ENCODE data around the gene GRIN2C.

GRIN2C gene

GRCh38 chr17:74807925-74808324, 51.8 kb downstream of the GRIN2C start (continued):
- TF ChIP-seq, protein P1, sequence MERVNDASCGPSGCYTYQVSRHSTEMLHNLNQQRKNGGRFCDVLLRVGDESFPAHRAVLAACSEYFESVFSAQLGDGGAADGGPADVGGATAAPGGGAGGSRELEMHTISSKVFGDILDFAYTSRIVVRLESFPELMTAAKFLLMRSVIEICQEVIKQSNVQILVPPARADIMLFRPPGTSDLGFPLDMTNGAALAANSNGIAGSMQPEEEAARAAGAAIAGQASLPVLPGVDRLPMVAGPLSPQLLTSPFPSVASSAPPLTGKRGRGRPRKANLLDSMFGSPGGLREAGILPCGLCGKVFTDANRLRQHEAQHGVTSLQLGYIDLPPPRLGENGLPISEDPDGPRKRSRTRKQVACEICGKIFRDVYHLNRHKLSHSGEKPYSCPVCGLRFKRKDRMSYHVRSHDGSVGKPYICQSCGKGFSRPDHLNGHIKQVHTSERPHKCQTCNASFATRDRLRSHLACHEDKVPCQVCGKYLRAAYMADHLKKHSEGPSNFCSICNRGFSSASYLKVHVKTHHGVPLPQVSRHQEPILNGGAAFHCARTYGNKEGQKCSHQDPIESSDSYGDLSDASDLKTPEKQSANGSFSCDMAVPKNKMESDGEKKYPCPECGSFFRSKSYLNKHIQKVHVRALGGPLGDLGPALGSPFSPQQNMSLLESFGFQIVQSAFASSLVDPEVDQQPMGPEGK (CRISPR knock-in tag; IDR thresholded peaks at IDR 0.05; ENCODE audit: borderline replicate concordance) = no peak
- TF ChIP-seq RARB (CRISPR knock-in tag; IDR thresholded peaks at IDR 0.05) (no peak), ZFP3 (CRISPR knock-in tag; IDR thresholded peaks at IDR 0.05) (no peak)

- TF ChIP-seq ISL1 (CRISPR knock-in tag; IDR thresholded peaks at IDR 0.05) (no peak), POU6F1 (CRISPR knock-in tag; IDR thresholded peaks at IDR 0.05; ENCODE audit: borderline replicate concordance, low read depth) (no peak), OSR1 (CRISPR knock-in tag; IDR thresholded peaks at IDR 0.05) (no peak), CREB5 (CRISPR knock-in tag; IDR thresholded peaks at IDR 0.05; ENCODE audit: low read depth) (no peak), ZNF70 (CRISPR knock-in tag; IDR thresholded peaks at IDR 0.05) (no peak), TOX (CRISPR knock-in tag; IDR thresholded peaks at IDR 0.05; ENCODE audit: borderline replicate concordance) (no peak), ZFP3 (CRISPR knock-in tag; IDR thresholded peaks at IDR 0.05) (no peak), PPARA (CRISPR knock-in tag; IDR thresholded peaks at IDR 0.05; ENCODE audit: borderline replicate concordance) (no peak), TCF4 (CRISPR knock-in tag; IDR thresholded peaks at IDR 0.05; ENCODE audit: borderline replicate concordance) (no peak), BACH2 (CRISPR knock-in tag; IDR thresholded peaks at IDR 0.05; ENCODE audit: borderline replicate concordance) (no peak), ZNF565 (CRISPR knock-in tag; conservative IDR thresholded peaks at IDR 0.05; ENCODE audit: low read depth) (no peak), ARNTL (CRISPR knock-in tag; IDR thresholded peaks at IDR 0.05; ENCODE audit: borderline replicate concordance, low read depth) (no peak), SNAI2 (CRISPR knock-in tag; IDR thresholded peaks at IDR 0.05) (no peak), RARB (CRISPR knock-in tag; IDR thresholded peaks at IDR 0.05) (no peak)
- TF ChIP-seq, protein P1 (CRISPR knock-in tag; IDR thresholded peaks at IDR 0.05; ENCODE audit: borderline replicate concordance) = no peak
- no peak for ATAC-seq
Observed at GRCh38 chr17:74807441-74807840, 52.2 kb downstream of the GRIN2C start.

DNA sequence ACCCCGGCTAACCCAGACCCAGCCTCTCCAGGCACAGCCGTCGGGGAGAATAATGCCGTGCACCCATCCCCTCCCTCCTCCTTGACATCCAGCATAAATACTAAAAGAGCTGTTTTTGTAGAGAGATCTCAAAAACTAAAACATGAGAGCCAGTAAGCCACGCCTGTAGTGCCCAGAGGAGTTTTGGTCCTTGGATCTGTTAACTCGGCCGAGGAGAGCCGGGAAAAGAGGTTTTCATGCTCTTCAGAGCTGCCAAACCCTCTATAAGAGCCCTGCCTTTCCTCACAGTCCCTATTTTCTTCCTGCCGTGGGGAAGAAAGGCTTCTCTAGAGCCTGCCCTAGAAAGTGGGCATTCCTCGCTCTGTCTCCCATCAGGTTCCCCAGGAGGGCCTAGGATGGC, 53.4 kb downstream of the GRIN2C start:
- TF ChIP-seq ISL1 (CRISPR knock-in tag; IDR thresholded peaks at IDR 0.05) (no peak), OSR1 (CRISPR knock-in tag; IDR thresholded peaks at IDR 0.05) (no peak)
- TF ChIP-seq, protein P2, sequence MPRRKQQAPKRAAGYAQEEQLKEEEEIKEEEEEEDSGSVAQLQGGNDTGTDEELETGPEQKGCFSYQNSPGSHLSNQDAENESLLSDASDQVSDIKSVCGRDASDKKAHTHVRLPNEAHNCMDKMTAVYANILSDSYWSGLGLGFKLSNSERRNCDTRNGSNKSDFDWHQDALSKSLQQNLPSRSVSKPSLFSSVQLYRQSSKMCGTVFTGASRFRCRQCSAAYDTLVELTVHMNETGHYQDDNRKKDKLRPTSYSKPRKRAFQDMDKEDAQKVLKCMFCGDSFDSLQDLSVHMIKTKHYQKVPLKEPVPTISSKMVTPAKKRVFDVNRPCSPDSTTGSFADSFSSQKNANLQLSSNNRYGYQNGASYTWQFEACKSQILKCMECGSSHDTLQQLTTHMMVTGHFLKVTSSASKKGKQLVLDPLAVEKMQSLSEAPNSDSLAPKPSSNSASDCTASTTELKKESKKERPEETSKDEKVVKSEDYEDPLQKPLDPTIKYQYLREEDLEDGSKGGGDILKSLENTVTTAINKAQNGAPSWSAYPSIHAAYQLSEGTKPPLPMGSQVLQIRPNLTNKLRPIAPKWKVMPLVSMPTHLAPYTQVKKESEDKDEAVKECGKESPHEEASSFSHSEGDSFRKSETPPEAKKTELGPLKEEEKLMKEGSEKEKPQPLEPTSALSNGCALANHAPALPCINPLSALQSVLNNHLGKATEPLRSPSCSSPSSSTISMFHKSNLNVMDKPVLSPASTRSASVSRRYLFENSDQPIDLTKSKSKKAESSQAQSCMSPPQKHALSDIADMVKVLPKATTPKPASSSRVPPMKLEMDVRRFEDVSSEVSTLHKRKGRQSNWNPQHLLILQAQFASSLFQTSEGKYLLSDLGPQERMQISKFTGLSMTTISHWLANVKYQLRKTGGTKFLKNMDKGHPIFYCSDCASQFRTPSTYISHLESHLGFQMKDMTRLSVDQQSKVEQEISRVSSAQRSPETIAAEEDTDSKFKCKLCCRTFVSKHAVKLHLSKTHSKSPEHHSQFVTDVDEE (CRISPR knock-in tag; IDR thresholded peaks at IDR 0.05) = no peak
- no peak for ATAC-seq

- no peak for ATAC-seq
- TF ChIP-seq GLIS3 (CRISPR knock-in tag; IDR thresholded peaks at IDR 0.05) (no peak), ESRRG (CRISPR knock-in tag; IDR thresholded peaks at IDR 0.05) (no peak), TOX (CRISPR knock-in tag; IDR thresholded peaks at IDR 0.05; ENCODE audit: borderline replicate concordance) (no peak), ZFP30 (CRISPR knock-in tag; IDR thresholded peaks at IDR 0.05) (no peak), ISL1 (CRISPR knock-in tag; IDR thresholded peaks at IDR 0.05) (no peak), BACH2 (CRISPR knock-in tag; IDR thresholded peaks at IDR 0.05; ENCODE audit: borderline replicate concordance) (no peak), ARNTL (CRISPR knock-in tag; IDR thresholded peaks at IDR 0.05; ENCODE audit: borderline replicate concordance, low read depth) (no peak)
- TF ChIP-seq, protein P3, sequence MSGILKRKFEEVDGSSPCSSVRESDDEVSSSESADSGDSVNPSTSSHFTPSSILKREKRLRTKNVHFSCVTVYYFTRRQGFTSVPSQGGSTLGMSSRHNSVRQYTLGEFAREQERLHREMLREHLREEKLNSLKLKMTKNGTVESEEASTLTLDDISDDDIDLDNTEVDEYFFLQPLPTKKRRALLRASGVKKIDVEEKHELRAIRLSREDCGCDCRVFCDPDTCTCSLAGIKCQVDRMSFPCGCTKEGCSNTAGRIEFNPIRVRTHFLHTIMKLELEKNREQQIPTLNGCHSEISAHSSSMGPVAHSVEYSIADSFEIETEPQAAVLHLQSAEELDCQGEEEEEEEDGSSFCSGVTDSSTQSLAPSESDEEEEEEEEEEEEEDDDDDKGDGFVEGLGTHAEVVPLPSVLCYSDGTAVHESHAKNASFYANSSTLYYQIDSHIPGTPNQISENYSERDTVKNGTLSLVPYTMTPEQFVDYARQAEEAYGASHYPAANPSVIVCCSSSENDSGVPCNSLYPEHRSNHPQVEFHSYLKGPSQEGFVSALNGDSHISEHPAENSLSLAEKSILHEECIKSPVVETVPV (CRISPR knock-in tag; IDR thresholded peaks at IDR 0.05) = no peak
- TF ChIP-seq, protein P2 (CRISPR knock-in tag; IDR thresholded peaks at IDR 0.05) = no peak
Observed at GRCh38 chr17:74805591-74805991, 54.1 kb downstream of the GRIN2C start.
